Activated B cell treated with CpG ODN at 0.5 μM for 24 hours (primary cell): Measurements from ENCODE around the gene NSFL1C. TPM values are rescaled to one million over a fixed set of nuclear protein-coding genes. Genes with fewer than 3 reads are reported as not detected.

ENCODE experiments used
- ATAC-seq: fragments of 200-7000 bp; cut with Tn5 transposase; one replicate; pipeline ENCODE4 v1.10.0; 2021; ENCODE audit warnings: low read depth, mild to moderate bottlenecking, moderate library complexity
- CTCF ChIA-PET: fragments of 350-600 bp; sonication (Branson Sonifier 250); formaldehyde crosslinking; loops from one replicate; lab custom pipeline; 2021; ENCODE audit warnings: antibody characterized with exemption; lab: Charles Lee
- POLR2A ChIA-PET: fragments of 350-600 bp; sonication (Branson Sonifier 250); formaldehyde crosslinking; loops from one replicate; lab custom pipeline; 2021; ENCODE audit warnings: antibody characterized with exemption; lab: Charles Lee
- DNase-seq: peaks from one replicate; pipeline ENCODE4 v3.0.0; 2022
- H3K27ac Mint-ChIP-seq: one replicate; pipeline ENCODE4 v1.8.0; 2020; ENCODE audit warnings: mixed read lengths
- H3K27me3 Mint-ChIP-seq: one replicate; pipeline ENCODE4 v1.8.0; 2021; ENCODE audit warnings: mixed read lengths
- H3K36me3 Mint-ChIP-seq: one replicate; pipeline ENCODE4 v1.8.0; 2021; ENCODE audit warnings: low read depth, mixed read lengths
- H3K4me1 Mint-ChIP-seq: one replicate; pipeline ENCODE4 v1.8.0; 2021; ENCODE audit warnings: mixed read lengths
- H3K4me3 Mint-ChIP-seq: one replicate; pipeline ENCODE4 v1.8.0; 2020; ENCODE audit warnings: mild to moderate bottlenecking, mixed read lengths
- H3K9me3 Mint-ChIP-seq: one replicate; pipeline ENCODE4 v1.8.0; 2020; ENCODE audit warnings: mixed read lengths
- intact Hi-C: fragments of 100-400 bp; cut with micrococcal nuclease; formaldehyde crosslinking; loops from one replicate; pipeline ENCODE4 v1.15.1; 2024
- total RNA-seq: library from RNA; stranded (reverse); gene quantifications from 2 replicates; pipeline ENCODE4 v1.2.3, GENCODE V29; 2022
- TF ChIP-seq, protein P1 (sequence below): fragments of 200-600 bp; IDR thresholded peaks from one replicate; pipeline ENCODE4 v1.8.0; 2022; ENCODE audit warnings: antibody characterized with exemption, mild to moderate bottlenecking

NSFL1C gene
- total RNA-seq, 1 donor from 2014 or later, result 81.7 TPM

DNA sequence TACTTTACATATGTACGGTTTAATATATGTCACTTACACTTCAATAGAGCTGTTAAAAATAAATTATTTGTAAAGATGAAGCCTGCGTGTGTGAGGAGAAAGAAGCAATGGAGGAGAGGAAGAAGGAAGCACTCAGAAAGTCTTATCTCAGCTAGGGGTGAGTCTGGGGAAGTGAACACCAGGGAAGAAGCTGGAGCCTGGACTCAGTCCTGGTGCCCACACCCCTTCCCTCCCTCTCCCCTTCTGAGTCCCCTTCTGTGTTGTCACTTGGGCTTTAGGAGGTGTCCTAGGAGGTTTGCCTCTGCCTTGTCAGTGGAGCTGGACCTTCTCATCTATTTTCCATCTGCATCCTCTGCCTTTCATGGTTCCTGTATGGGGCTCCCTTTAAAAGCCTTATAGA lies 22.7 kb upstream of the NSFL1C start:
- no peak overlapping the region for H3K27ac Mint-ChIP-seq
- CTCF ChIA-PET, result interaction anchor here (2.0 kb wide), 1 partner anchor 14 kb away, joined by 9 read pairs; no protein-coding TSS in a partner anchor

DNA sequence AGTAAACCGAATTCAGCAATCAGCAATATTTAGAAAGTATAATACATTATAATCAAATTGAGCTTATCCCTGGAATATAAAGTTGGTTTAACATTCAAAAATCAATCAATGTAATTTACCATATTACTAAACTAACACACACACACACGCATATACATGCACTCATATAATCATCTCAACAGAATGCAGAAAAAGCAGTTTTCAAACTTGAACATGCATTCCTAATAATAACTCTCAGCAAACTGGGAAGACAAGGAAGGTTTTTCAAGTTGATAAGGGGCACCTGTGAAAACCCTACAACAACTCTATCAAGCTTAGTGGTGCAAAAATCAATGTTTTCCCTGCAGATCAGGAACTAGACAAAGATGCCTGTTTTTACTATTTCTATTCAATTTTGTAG lies 19.9 kb upstream of the NSFL1C start:
- H3K27me3 Mint-ChIP-seq, result peaks cover 20% of the 10 kb centered on the region
- intact Hi-C loops, result no loop called here

More for the DNA sequence above, 22.7 kb upstream of the NSFL1C start:
- intact Hi-C loops, result no loop called here
- no peak overlapping the region for H3K4me3 Mint-ChIP-seq
- POLR2A ChIA-PET, result no interaction called here
- peaks cover 9% of the 10 kb centered on the region for H3K27me3 Mint-ChIP-seq
- H3K9me3 Mint-ChIP-seq, result no peaks in the 10 kb centered on the region
- DNase-seq (no peak), ATAC-seq (no peak)
- TF ChIP-seq, protein P1, sequence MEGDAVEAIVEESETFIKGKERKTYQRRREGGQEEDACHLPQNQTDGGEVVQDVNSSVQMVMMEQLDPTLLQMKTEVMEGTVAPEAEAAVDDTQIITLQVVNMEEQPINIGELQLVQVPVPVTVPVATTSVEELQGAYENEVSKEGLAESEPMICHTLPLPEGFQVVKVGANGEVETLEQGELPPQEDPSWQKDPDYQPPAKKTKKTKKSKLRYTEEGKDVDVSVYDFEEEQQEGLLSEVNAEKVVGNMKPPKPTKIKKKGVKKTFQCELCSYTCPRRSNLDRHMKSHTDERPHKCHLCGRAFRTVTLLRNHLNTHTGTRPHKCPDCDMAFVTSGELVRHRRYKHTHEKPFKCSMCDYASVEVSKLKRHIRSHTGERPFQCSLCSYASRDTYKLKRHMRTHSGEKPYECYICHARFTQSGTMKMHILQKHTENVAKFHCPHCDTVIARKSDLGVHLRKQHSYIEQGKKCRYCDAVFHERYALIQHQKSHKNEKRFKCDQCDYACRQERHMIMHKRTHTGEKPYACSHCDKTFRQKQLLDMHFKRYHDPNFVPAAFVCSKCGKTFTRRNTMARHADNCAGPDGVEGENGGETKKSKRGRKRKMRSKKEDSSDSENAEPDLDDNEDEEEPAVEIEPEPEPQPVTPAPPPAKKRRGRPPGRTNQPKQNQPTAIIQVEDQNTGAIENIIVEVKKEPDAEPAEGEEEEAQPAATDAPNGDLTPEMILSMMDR, result no peak
- peaks cover 28% of the 10 kb centered on the region for H3K4me1 Mint-ChIP-seq
- no peaks in the 10 kb centered on the region for H3K36me3 Mint-ChIP-seq

DNA sequence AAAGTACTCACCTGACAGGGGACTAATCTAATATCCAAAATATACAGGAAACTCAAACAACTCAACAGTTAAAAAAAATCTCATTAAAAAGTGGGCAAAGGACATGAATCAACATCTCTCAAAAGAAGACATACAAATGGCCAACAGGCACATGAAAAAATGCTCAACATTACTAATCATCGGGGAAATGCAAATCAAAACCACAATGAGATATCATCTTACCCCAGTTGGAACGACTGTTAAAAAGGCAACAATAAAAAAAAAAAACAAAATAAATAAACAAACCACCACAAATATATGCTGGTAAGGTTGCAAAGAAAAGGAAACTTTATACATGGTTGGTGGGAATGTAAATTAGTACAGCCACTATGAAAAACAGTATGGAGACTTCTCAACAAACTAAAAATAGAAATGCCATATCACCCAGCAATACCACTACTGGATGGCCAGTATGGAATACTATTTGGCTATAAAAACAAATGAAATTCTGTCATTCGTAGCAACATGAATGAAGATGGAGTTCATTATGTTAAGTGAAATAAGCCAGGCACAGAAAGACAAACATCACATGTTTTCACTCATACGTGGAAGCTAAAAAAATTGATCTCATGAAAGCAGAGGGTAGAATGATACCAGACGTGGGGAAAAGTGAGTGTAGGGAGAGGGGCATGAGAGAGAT lies 17.9 kb upstream of the NSFL1C start:
- Mint-ChIP-seq H3K36me3 (no peaks in the 10 kb centered on the region), H3K4me3 (no peak overlapping the region), H3K27ac (no peak overlapping the region), H3K9me3 (no peaks in the 10 kb centered on the region), H3K27me3 (peaks cover 22% of the 10 kb centered on the region), H3K4me1 (peaks cover 2% of the 10 kb centered on the region)
- DNase-seq, result no peak
- CTCF ChIA-PET, result no interaction called here
- TF ChIP-seq, protein P1, result no peak
- POLR2A ChIA-PET, result no interaction called here
- intact Hi-C loops, result no loop called here
- ATAC-seq, result no peak

More for the DNA sequence above, 19.9 kb upstream of the NSFL1C start:
- ATAC-seq (no peak), DNase-seq (no peak)
- ChIA-PET POLR2A (no interaction called here), CTCF (no interaction called here)
- H3K4me1 Mint-ChIP-seq, result peaks cover 8% of the 10 kb centered on the region
- no peak overlapping the region for H3K27ac Mint-ChIP-seq
- no peaks in the 10 kb centered on the region for H3K36me3 Mint-ChIP-seq
- TF ChIP-seq, protein P1, result no peak
- no peaks in the 10 kb centered on the region for H3K9me3 Mint-ChIP-seq
- H3K4me3 Mint-ChIP-seq, result no peak overlapping the region

DNA sequence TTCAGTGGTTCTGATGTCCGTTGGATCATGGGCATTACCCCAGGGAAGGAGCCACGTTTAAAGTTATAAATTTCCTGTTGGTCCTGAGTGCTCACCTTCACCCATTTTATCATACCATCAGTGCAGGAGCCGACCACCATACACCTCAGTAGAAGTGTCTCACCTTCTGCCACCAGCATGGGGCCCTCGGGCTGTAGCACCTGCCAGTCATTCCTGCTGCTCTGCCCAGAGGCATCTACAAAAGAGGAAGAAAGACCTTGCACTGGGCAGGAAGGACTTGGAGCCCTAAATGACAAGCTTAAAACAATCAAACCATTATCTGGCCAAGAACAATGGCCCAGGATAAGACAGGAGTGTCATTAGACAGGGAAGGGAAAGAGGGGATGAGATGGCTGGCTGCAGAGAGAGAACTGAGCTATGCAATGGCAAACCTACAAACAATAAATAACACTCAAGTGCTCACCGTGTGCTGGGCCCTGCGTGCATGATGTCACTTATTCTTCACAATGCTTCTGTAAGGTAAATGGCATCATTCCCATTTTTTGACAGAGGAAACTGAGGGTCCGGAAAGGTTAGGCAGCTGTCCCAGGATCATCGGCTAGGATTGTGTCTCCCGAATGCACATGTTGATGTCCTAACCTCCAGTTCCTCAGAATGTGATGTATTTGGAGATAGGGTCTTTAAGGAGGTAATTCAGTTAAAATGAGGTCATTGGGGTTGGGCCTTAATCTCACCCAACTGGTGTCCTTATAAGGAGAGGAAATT lies 13.4 kb upstream of the NSFL1C start:
- no peak overlapping the region for H3K4me3 Mint-ChIP-seq
- H3K9me3 Mint-ChIP-seq, result no peaks in the 10 kb centered on the region
- H3K27me3 Mint-ChIP-seq, result peaks cover 13% of the 10 kb centered on the region
- ATAC-seq, result no peak
- H3K36me3 Mint-ChIP-seq, result no peaks in the 10 kb centered on the region
- no peak for DNase-seq
- CTCF ChIA-PET, result no interaction called here
- H3K27ac Mint-ChIP-seq, result no peak overlapping the region
- TF ChIP-seq, protein P1, result no peak
- POLR2A ChIA-PET, result no interaction called here
- peaks cover 2% of the 10 kb centered on the region for H3K4me1 Mint-ChIP-seq
- intact Hi-C loops, result no loop called here

DNA sequence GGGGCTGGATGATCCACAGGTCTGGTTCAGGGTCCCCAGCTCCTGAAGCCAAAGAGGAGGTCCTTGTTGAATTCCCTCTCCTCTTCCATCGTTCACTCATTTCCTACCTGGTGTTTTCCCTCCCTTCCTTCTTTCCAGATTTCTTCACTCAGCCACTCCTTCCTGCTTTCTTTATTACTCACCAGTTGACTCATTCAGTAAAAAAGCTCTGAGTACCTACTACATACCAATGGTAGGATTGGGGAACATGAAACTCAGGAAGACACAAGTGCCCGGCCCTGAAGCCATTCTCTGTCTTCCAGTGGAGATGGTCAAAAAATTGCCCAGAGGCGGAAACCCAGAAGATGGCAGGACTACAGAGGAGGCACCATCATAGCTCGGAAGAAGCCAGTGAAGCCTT lies 11.9 kb upstream of the NSFL1C start:
- no peak overlapping the region for H3K27ac Mint-ChIP-seq
- CTCF ChIA-PET, result no interaction called here
- ATAC-seq, result no peak

More for the DNA sequence above, 11.9 kb upstream of the NSFL1C start:
- TF ChIP-seq, protein P1, result no peak
- no peaks in the 10 kb centered on the region for H3K36me3 Mint-ChIP-seq
- DNase-seq, result no peak
- intact Hi-C loops, result no loop called here
- POLR2A ChIA-PET, result no interaction called here
- H3K4me3 Mint-ChIP-seq, result no peak overlapping the region
- no peaks in the 10 kb centered on the region for H3K9me3 Mint-ChIP-seq
- no peaks in the 10 kb centered on the region for H3K4me1 Mint-ChIP-seq
- H3K27me3 Mint-ChIP-seq, result peaks cover 6% of the 10 kb centered on the region
